Fibroblast of lung (primary cell): ENCODE measurements around the gene IL23R. TPM values are rescaled to one million over a fixed set of nuclear protein-coding genes. Genes with fewer than 3 reads are reported as not detected.

Source experiments
- DNase-seq, 2 donors: peaks; one replicate each; pipeline versions ENCODE4 v3.0.0 to v3.0.0-alpha.2; 2010; ENCODE audit warnings: low read depth in 2 of 2
- H2AFZ ChIP-seq: 2 replicates; pipeline ENCODE4 v1.5.1; 2012; ENCODE audit warnings: low read length, control low read depth, inconsistent platforms
- H3K27ac ChIP-seq: 2 replicates; pipeline ENCODE4 v1.5.1; 2011; ENCODE audit warnings: low read length, control low read depth; ENCODE audit not compliant: insufficient read depth
- H3K27me3 ChIP-seq: 2 replicates; pipeline ENCODE4 v1.5.1; 2011; ENCODE audit warnings: mild to moderate bottlenecking, low read length; ENCODE audit not compliant: control insufficient read depth, insufficient read depth
- H3K36me3 ChIP-seq: 2 replicates; pipeline ENCODE4 v1.5.1; 2011; ENCODE audit warnings: low read length; ENCODE audit not compliant: control insufficient read depth, insufficient read depth
- H3K4me1 ChIP-seq: 2 replicates; pipeline ENCODE4 v1.5.1; 2011; ENCODE audit warnings: low read length; ENCODE audit not compliant: control insufficient read depth, insufficient read depth; ENCODE audit errors: extremely low read depth
- H3K4me2 ChIP-seq: 2 replicates; pipeline ENCODE4 v1.5.1; 2011; ENCODE audit warnings: low read length, control low read depth; ENCODE audit not compliant: insufficient read depth; ENCODE audit errors: extremely low read depth
- H3K4me3 ChIP-seq, 4 experiments: fragments of 200-600 bp in 1 of 4; sonication (generic) in 1 of 4; replicated peaks in 1 of 4; 2 replicates each; pipeline ENCODE4 v1.5.1; 2011 to 2016; ENCODE audit warnings: low read length in 4 of 4, low read depth in 3 of 4, mild to moderate bottlenecking in 3 of 4, control low read depth in 2 of 4, inconsistent platforms in 1 of 4, mixed read lengths in 1 of 4; ENCODE audit not compliant: insufficient read depth in 1 of 4; ENCODE audit errors: control extremely low read depth in 1 of 4
- H3K79me2 ChIP-seq: 2 replicates; pipeline ENCODE4 v1.5.1; 2012; ENCODE audit warnings: mild to moderate bottlenecking, low read length, inconsistent platforms; ENCODE audit not compliant: control insufficient read depth, insufficient read depth
- H3K9ac ChIP-seq: 2 replicates; pipeline ENCODE4 v1.5.1; 2011; ENCODE audit warnings: mild to moderate bottlenecking, low read length, control low read depth; ENCODE audit not compliant: insufficient read depth
- H3K9me3 ChIP-seq: 2 replicates; pipeline ENCODE4 v1.5.1; 2012; ENCODE audit warnings: low read depth, low read length; ENCODE audit not compliant: control insufficient read depth, insufficient read depth
- H4K20me1 ChIP-seq: 2 replicates; pipeline ENCODE4 v1.5.1; 2011; ENCODE audit warnings: low read length; ENCODE audit not compliant: control insufficient read depth, insufficient read depth; ENCODE audit errors: extremely low read depth
- CTCF ChIP-seq, 2 donors: IDR thresholded peaks in 1 of 2; conservative IDR thresholded peaks in 1 of 2; 1 replicate in 1 of 2; 2 replicates in 1 of 2; pipeline ENCODE4 v1.5.1; 2011 to 2012; ENCODE audit warnings: low read length in 2 of 2, control low read depth in 1 of 2, inconsistent platforms in 1 of 2, low read depth in 1 of 2, mild to moderate bottlenecking in 1 of 2
- EZH2 ChIP-seq: IDR thresholded peaks from 2 replicates; pipeline ENCODE4 v1.5.1; 2012; ENCODE audit warnings: low read length, control low read depth, mild to moderate bottlenecking; ENCODE audit errors: missing control alignments
- polyA plus RNA-seq, 2 donors: library from polyadenylated mRNA; depleted of rRNA in 1 of 2; stranded (reverse) in 1 of 2; unstranded in 1 of 2; fragments of >200 nt; gene quantifications; 2 replicates each; pipeline ENCODE4 v1.2.1, GENCODE V29; 2011 to 2012; ENCODE audit warnings: missing spikeins in 1 of 2
- total RNA-seq: library from RNA; depleted of rRNA; stranded (reverse); fragments of >200 nt; gene quantifications from 2 replicates; pipeline ENCODE4 v1.2.1, GENCODE V29; 2014

The IL23R gene
- total and polyA plus RNA-seq, 2 donors (not counting 1 experiment from before 2014, with no cell fraction given), result not detected

GRCh38 chr1:67192902-67193301, 26.6 kb downstream of the IL23R start:
- Histone ChIP-seq H3K4me1 (no peaks in the 10 kb centered on the region), H4K20me1 (no peaks in the 10 kb centered on the region), H3K79me2 (no peaks in the 10 kb centered on the region), H3K9me3 (no peaks in the 10 kb centered on the region), H3K27me3 (no peaks in the 10 kb centered on the region), H3K27ac (no peak overlapping the region), H3K36me3 (no peaks in the 10 kb centered on the region), H3K4me2 (no peak overlapping the region), H3K4me3 (no peak overlapping the region), H2AFZ (no peak overlapping the region), H3K9ac (no peak overlapping the region)
- no peak for TF ChIP-seq EZH2
- no peak for TF ChIP-seq CTCF (conservative IDR thresholded peaks at IDR 0.05 in 1 of 2, IDR thresholded peaks at IDR 0.05 in 1 of 2; ENCODE audit: low read depth in 1 of 2, low read length in 2 of 2)
- no peak for DNase-seq

- TF ChIP-seq EZH2 (no peak), CTCF (conservative IDR thresholded peaks at IDR 0.05 in 1 of 2, IDR thresholded peaks at IDR 0.05 in 1 of 2; ENCODE audit: low read depth in 1 of 2, low read length in 2 of 2) (no peak)
- Histone ChIP-seq H3K9ac (no peak overlapping the region), H3K36me3 (no peaks in the 10 kb centered on the region), H2AFZ (no peak overlapping the region), H4K20me1 (no peaks in the 10 kb centered on the region), H3K9me3 (no peaks in the 10 kb centered on the region), H3K79me2 (no peaks in the 10 kb centered on the region), H3K4me2 (no peak overlapping the region), H3K4me1 (no peaks in the 10 kb centered on the region), H3K27ac (no peak overlapping the region), H3K27me3 (no peaks in the 10 kb centered on the region), H3K4me3 (no peak overlapping the region)
- DNase-seq, result no peak
These were observed 27.4 kb downstream of the IL23R start for GRCh38 chr1:67193704-67194103.

GRCh38 chr1:67194209-67194863, 28.1 kb downstream of the IL23R start:
- Histone ChIP-seq H3K4me1 (no peaks in the 10 kb centered on the region), H3K4me3 (no peak overlapping the region), H3K27ac (no peak overlapping the region), H3K27me3 (no peaks in the 10 kb centered on the region), H3K9me3 (no peaks in the 10 kb centered on the region), H4K20me1 (no peaks in the 10 kb centered on the region), H3K9ac (no peak overlapping the region), H3K36me3 (no peaks in the 10 kb centered on the region), H3K79me2 (no peaks in the 10 kb centered on the region), H3K4me2 (no peak overlapping the region), H2AFZ (no peak overlapping the region)
- DNase-seq, result peak in 1 of 2 donors; percentile 13
- no peak for TF ChIP-seq CTCF (conservative IDR thresholded peaks at IDR 0.05 in 1 of 2, IDR thresholded peaks at IDR 0.05 in 1 of 2; ENCODE audit: low read depth in 1 of 2, low read length in 2 of 2)
- no peak for TF ChIP-seq EZH2
